GM10248 (cell line): Measurements from ENCODE around the gene GLS.

ENCODE experiments used
- CTCF ChIA-PET: fragments of 300-600 bp; sonication (Branson Sonifier 250); formaldehyde crosslinking; extraction: SDS; loops from one replicate; lab custom pipeline; 2021; ENCODE audit warnings: antibody characterized with exemption; lab: Yijun Ruan, JAX
- POLR2A ChIA-PET: fragments of 350-650 bp; sonication (Branson Sonifier 250); formaldehyde crosslinking; extraction: SDS; loops from one replicate; lab custom pipeline; 2020; ENCODE audit warnings: antibody characterized with exemption; lab: Yijun Ruan, JAX
- DNase-seq: peaks from one replicate; pipeline ENCODE4 v3.0.0; 2012; ENCODE audit errors: extremely low spot score
- TF ChIP-seq, protein P1 (sequence below): IDR thresholded peaks from 2 replicates; pipeline ENCODE4 v1.5.1; 2012; ENCODE audit warnings: mild to moderate bottlenecking, low read depth; ENCODE audit errors: extremely low read depth, missing control alignments, control extremely low read depth

The GLS gene

DNA sequence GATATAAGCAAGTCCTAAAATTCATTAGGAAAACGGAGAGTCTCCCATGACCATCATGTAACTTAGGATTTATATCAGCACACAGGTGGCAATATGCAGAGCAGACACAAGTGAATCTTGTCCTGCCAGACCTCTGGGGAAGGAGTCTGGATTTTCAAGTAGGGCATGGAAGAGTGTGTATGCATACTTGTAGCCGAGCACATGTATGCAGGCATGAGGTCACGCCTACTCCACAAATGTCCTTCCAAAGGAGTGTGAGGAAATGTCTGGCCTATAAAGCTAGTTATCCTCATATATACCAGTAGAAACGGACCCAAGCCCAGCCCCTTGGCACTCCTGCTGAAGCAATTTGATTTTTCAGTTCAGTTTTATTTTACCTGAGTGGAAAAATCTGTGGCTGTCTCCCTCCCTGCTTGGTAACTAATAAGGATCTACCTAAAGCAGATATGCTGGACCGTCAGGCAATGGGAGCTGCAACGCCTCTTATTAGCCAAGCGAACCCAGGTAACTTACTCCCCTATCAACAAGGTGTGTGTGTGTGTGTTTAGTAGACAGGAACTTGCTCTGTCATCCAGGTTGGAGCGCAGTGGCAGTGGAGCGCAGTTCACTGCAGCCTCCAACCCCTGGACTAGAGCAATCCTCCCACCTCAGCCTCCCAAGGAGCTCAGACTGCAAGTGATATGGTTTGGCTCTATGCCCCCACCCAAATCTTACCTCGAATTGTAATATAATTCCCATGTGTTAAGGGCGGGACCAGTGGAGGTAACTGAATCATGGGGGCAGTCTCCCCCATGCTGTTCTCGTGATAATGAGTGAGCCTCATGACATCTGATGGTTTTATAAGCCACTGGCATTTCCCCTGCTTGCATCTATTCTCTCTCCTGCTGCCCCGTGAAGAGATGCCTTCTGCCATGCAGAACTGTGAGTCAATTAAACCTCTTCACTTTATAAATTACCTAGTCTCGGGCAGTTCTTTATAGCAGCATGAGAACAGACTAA is 130.6 kb downstream of the GLS start:
- CTCF ChIA-PET = interaction anchor here (1.0 to 1.3 kb wide), 2 partner anchors 19 to 161 kb away, joined by 3 to 5 read pairs; no protein-coding TSS in a partner anchor
- DNase-seq = no peak
- TF ChIP-seq, protein P1, sequence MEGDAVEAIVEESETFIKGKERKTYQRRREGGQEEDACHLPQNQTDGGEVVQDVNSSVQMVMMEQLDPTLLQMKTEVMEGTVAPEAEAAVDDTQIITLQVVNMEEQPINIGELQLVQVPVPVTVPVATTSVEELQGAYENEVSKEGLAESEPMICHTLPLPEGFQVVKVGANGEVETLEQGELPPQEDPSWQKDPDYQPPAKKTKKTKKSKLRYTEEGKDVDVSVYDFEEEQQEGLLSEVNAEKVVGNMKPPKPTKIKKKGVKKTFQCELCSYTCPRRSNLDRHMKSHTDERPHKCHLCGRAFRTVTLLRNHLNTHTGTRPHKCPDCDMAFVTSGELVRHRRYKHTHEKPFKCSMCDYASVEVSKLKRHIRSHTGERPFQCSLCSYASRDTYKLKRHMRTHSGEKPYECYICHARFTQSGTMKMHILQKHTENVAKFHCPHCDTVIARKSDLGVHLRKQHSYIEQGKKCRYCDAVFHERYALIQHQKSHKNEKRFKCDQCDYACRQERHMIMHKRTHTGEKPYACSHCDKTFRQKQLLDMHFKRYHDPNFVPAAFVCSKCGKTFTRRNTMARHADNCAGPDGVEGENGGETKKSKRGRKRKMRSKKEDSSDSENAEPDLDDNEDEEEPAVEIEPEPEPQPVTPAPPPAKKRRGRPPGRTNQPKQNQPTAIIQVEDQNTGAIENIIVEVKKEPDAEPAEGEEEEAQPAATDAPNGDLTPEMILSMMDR = no peak
- POLR2A ChIA-PET = interaction anchor here (0.9 kb wide), 1 partner anchor 16 kb away, joined by 3 read pairs; no protein-coding TSS in a partner anchor

DNA sequence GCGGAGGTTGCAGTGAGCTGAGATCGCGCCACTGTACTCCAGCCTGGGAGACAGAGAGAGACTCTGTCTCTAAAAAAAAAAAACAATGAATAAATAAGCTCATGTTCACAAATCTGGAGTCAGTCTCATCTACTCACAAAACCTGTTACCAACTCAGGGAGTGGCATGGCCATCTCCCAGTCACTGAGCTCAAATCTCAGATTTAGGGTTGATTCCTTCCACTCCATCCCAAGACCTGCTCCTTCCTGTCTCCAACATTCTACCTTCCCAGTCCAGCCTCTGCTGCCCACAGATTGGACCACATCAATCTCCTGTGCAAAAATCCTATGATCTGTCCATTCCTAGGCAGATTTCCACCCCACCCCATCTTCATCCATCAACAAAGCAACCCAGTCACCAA is 131.7 kb downstream of the GLS start:
- CTCF ChIA-PET = interaction anchor here (0.7 to 1.8 kb wide), 4 partner anchors 12 to 729 kb away, joined by 3 to 5 read pairs (median 4); no protein-coding TSS in a partner anchor
- POLR2A ChIA-PET = interaction anchor here (0.5 to 0.9 kb wide), 4 partner anchors 17 to 665 kb away, joined by 3 to 4 read pairs (median 3); no protein-coding TSS in a partner anchor
- no peak for DNase-seq
- TF ChIP-seq, protein P1 = no peak

DNA sequence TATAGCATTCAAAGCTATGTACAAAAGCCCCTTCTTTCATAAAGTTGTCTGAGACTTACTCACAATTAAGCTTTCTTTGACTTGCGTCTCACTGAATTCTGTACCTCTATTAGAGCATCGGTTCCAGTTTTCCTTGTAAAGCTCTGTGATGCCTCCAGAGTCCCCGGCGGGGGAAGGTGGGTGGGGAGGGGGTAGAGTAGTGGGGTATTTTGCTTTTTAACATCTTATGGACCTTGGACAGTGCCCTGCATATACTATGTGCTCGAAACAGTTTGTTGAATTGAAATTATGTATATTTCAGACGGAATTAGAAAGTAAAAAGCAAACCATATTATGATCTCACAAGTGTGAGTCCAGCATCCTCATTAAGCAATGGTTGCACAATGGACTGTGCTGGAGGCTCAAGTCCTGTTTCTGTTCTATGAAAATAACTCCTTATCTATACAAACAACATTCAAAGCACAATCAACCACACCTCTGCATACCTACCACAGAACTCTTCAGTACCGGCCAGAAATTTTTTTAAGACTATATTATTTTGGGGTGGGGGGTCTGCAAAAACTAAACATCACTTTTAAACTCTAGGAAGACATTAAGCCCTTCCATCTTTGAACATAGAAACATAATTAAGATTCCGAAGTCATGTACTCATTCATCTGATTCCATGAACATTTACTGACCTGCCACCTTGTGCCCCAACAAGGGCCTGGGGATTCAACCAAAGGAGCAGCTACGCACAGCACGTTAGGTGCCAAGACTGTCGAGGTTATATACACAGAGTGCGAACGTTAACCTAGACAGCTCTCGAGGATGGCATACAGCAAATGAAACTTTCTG is 132.4 kb downstream of the GLS start:
- CTCF ChIA-PET = interaction anchor here (0.7 to 1.8 kb wide), 5 partner anchors 13 to 729 kb away, joined by 3 to 5 read pairs (median 4); no protein-coding TSS in a partner anchor
- TF ChIP-seq, protein P1 = no peak
- no peak for DNase-seq
- POLR2A ChIA-PET = interaction anchor here (0.7 to 0.9 kb wide), 2 partner anchors 560 to 665 kb away, joined by 3 read pairs; no protein-coding TSS in a partner anchor

DNA sequence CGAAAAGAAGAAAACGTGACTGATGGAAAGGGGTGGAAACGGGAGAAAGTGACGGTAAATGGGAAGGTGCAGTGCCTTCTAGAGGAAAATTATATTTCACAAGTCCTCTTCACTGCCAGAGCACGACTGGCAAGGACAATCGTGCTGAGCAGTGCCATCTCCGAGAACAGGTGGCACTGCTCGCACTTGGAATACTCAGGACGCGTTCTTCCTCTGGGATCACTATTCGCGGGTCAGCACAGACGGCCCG is 133.0 kb downstream of the GLS start:
- TF ChIP-seq, protein P1 = no peak
- no peak for DNase-seq
- CTCF ChIA-PET = interaction anchor here (1.7 to 1.8 kb wide), 2 partner anchors 16 to 24 kb away, joined by 4 read pairs; no protein-coding TSS in a partner anchor
- POLR2A ChIA-PET = no interaction called here

DNA sequence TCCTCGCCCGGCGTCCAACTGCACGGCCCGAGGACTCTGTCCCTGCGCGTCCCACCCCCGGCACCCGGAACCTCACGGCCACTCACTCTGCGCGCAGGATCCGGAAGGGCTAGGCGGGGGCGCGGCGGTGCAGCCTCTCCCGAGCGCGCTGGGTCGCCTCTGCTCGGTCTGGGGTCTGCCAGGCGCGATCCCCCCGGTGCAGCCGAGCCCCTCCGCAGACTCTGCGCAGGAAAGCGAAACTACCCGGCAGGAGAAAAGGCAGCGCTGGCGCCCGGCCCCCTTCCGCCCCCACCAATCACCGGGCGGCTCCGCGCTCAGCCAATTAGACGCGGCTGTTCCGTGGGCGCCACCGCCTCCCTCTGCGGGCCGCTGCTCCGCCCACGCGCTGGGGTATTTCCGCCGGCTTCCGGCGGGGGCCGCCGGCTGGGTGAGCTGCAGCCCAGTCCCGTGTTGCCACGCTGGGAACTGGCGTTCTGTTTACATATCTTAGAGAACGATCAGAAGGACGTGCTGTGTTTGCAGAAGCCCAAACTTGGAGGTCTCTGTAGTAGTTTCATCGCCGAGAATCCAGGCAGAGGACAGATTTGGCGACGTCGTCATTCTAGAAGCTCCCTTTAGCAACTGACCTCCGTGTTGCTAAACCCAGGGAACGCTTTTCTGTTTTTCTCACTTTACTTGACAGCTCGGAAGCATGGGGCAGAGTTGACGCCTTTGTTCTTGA is 133.5 kb downstream of the GLS start, which contains the start of gene STAT1:
STAT1 (minus strand) TSS at position 240 of the 721 bp plus-strand sequence. CDS start 4,168 bp downstream, outside the sequence.
- POLR2A ChIA-PET = no interaction called here
- peak; percentile 97 for DNase-seq
- CTCF ChIA-PET = interaction anchor here (0.8 to 1.8 kb wide), 5 partner anchors 16 to 231 kb away, joined by 3 to 4 read pairs (median 4); no protein-coding TSS in a partner anchor
- TF ChIP-seq, protein P1 = no peak
